H1 (cell line): ENCODE data around the gene GAS6. TPM values are rescaled to one million over a fixed set of nuclear protein-coding genes. Genes with fewer than 3 reads are reported as not detected.

Experiments
- CTCF ChIA-PET: fragments of 300-600 bp; sonication (Branson Sonifier 250); formaldehyde crosslinking; loops from one replicate; lab custom pipeline; 2021; ENCODE audit not compliant: partially characterized antibody; lab: Charles Lee
- POLR2A ChIA-PET: fragments of 300-600 bp; sonication (Branson Sonifier 250); formaldehyde crosslinking; loops from one replicate; lab custom pipeline; 2021; ENCODE audit warnings: inconsistent platforms; ENCODE audit not compliant: partially characterized antibody; lab: Charles Lee
- DNase-seq, 2 experiments: peaks; one replicate each; pipeline versions ENCODE4 v3.0.0 to v3.0.0-alpha.2; 2010 to 2022; ENCODE audit warnings: low spot score in 2 of 2, low read depth in 1 of 2, mixed read lengths in 1 of 2
- FAIRE-seq: peaks from 2 replicates; lab custom pipeline; 2011; peaks lifted over from hg19 to GRCh38; lab: Jason Lieb, UNC
- H2AFZ ChIP-seq: 2 replicates; pipeline ENCODE4 v1.8.1; 2012; ENCODE audit warnings: low read length, inconsistent platforms
- H2AK5ac ChIP-seq: 2 replicates; pipeline ENCODE4 v1.6.1; 2013; ENCODE audit warnings: low read depth, low read length
- H2BK120ac ChIP-seq: replicated peaks from 2 replicates; pipeline ENCODE3; 2013; ENCODE audit warnings: low read depth, low read length, inconsistent platforms
- H2BK12ac ChIP-seq: 2 replicates; pipeline ENCODE4 v1.6.1; 2013; ENCODE audit warnings: low read depth, low read length
- H2BK15ac ChIP-seq: 2 replicates; pipeline ENCODE4 v1.6.1; 2013; ENCODE audit warnings: low read length
- H2BK20ac ChIP-seq: 2 replicates; pipeline ENCODE4 v1.6.1; 2013; ENCODE audit warnings: low read length
- H2BK5ac ChIP-seq: 2 replicates; pipeline ENCODE4 v1.6.1; 2013; ENCODE audit warnings: low read depth, low read length
- H3K14ac ChIP-seq: 2 replicates; pipeline ENCODE4 v1.6.1; 2013; ENCODE audit warnings: inconsistent platforms; ENCODE audit not compliant: insufficient read length
- H3K18ac ChIP-seq: 2 replicates; pipeline ENCODE4 v1.6.1; 2013; ENCODE audit warnings: low read length; ENCODE audit errors: extremely low read depth
- H3K23ac ChIP-seq: 2 replicates; pipeline ENCODE4 v1.6.1; 2013; ENCODE audit warnings: inconsistent platforms; ENCODE audit not compliant: insufficient read length
- H3K23me2 ChIP-seq: 2 replicates; pipeline ENCODE4 v1.6.1; 2013; ENCODE audit warnings: low read depth, low read length
- H3K27ac ChIP-seq: 2 replicates; pipeline ENCODE4 v1.6.1; 2011; ENCODE audit warnings: low read depth, low read length, inconsistent platforms
- H3K27me3 ChIP-seq, 4 experiments: replicated peaks in 1 of 4; 1 replicate in 1 of 4; 2 replicates in 3 of 4; pipeline versions ENCODE4 v1.6.1 to v1.8.1; 2011 to 2013; ENCODE audit warnings: low read length in 3 of 4, mild to moderate bottlenecking in 3 of 4, inconsistent platforms in 2 of 4, mixed read lengths in 2 of 4, moderate library complexity in 1 of 4; ENCODE audit not compliant: control insufficient read depth in 3 of 4, insufficient read depth in 3 of 4; ENCODE audit errors: extremely low read depth in 1 of 4
- H3K36me3 ChIP-seq, 4 experiments: 2 replicates each; pipeline versions ENCODE4 v1.6.1 to v1.8.1; 2011 to 2013; ENCODE audit warnings: mild to moderate bottlenecking in 4 of 4, low read length in 3 of 4, moderate library complexity in 2 of 4, control low read depth in 1 of 4, inconsistent platforms in 1 of 4; ENCODE audit not compliant: insufficient read depth in 4 of 4, control insufficient read depth in 2 of 4
- H3K4ac ChIP-seq: replicated peaks from 2 replicates; pipeline ENCODE3; 2013; ENCODE audit warnings: low read length, low read depth, mixed read lengths, inconsistent platforms; ENCODE audit not compliant: insufficient read length
- H3K4me1 ChIP-seq, 4 experiments: replicated peaks in 1 of 4; 1 replicate in 1 of 4; 2 replicates in 3 of 4; pipeline versions ENCODE4 v1.6.1 to v1.8.1; 2011 to 2013; ENCODE audit warnings: low read length in 3 of 4, inconsistent platforms in 2 of 4, mixed read lengths in 1 of 4; ENCODE audit not compliant: insufficient read depth in 4 of 4, control insufficient read depth in 3 of 4
- H3K4me2 ChIP-seq, 2 experiments: 2 replicates each; pipeline versions ENCODE4 v1.6.1 to v1.8.1; 2011 to 2013; ENCODE audit warnings: low read depth in 2 of 2, low read length in 2 of 2, control low read depth in 1 of 2, inconsistent platforms in 1 of 2, mild to moderate bottlenecking in 1 of 2; ENCODE audit not compliant: insufficient read depth in 1 of 2
- H3K4me3 ChIP-seq, 4 experiments: fragments of 200-600, 300-600 bp in 1 of 4; sonication (generic), shearing (Covaris generic), sonication (Bioruptor Twin) in 1 of 4; 2 replicates each; pipeline versions ENCODE4 v1.5.1 to v1.8.1; 2011 to 2016; ENCODE audit warnings: low read length in 4 of 4, low read depth in 3 of 4, control low read depth in 2 of 4, inconsistent platforms in 2 of 4, mild to moderate bottlenecking in 2 of 4, mixed read lengths in 1 of 4, moderate library complexity in 1 of 4; ENCODE audit not compliant: insufficient read depth in 2 of 4; ENCODE audit errors: extremely low read depth in 1 of 4
- H3K56ac ChIP-seq: replicated peaks from 2 replicates; pipeline ENCODE3; 2013; ENCODE audit warnings: low read depth, mild to moderate bottlenecking, mixed read lengths, low read length, inconsistent platforms; ENCODE audit not compliant: insufficient read length
- H3K79me1 ChIP-seq: 2 replicates; pipeline ENCODE4 v1.6.1; 2013; ENCODE audit warnings: low read depth, low read length, control low read depth
- H3K79me2 ChIP-seq, 2 experiments: 2 replicates each; pipeline versions ENCODE4 v1.6.1 to v1.8.1; 2012 to 2013; ENCODE audit warnings: low read length in 2 of 2, mild to moderate bottlenecking in 2 of 2, inconsistent platforms in 1 of 2; ENCODE audit not compliant: insufficient read depth in 2 of 2, control insufficient read depth in 1 of 2
- H3K9ac ChIP-seq, 4 experiments: replicated peaks in 1 of 4; 1 replicate in 1 of 4; 2 replicates in 3 of 4; pipeline versions ENCODE4 v1.6.1 to v1.8.1; 2011 to 2013; ENCODE audit warnings: low read depth in 3 of 4, low read length in 3 of 4, control low read depth in 2 of 4, mild to moderate bottlenecking in 2 of 4, moderate library complexity in 2 of 4, inconsistent platforms in 1 of 4; ENCODE audit errors: extremely low read depth in 1 of 4
- H3K9me3 ChIP-seq, 2 experiments: 2 replicates each; pipeline versions ENCODE4 v1.6.1 to v1.8.1; 2012 to 2013; ENCODE audit warnings: mild to moderate bottlenecking in 2 of 2, moderate library complexity in 2 of 2, control low read depth in 1 of 2, inconsistent platforms in 1 of 2, low read depth in 1 of 2, low read length in 1 of 2, mixed read lengths in 1 of 2; ENCODE audit not compliant: insufficient read depth in 2 of 2
- H4K20me1 ChIP-seq, 2 experiments: replicated peaks in 1 of 2; 2 replicates each; pipeline versions ENCODE3 to v1.8.1; 2011 to 2013; ENCODE audit warnings: inconsistent platforms in 2 of 2, low read length in 2 of 2, mild to moderate bottlenecking in 1 of 2; ENCODE audit not compliant: insufficient read depth in 2 of 2, control insufficient read depth in 1 of 2
- H4K5ac ChIP-seq: 2 replicates; pipeline ENCODE4 v1.6.1; 2013; ENCODE audit warnings: low read length, low read depth, mixed read lengths, inconsistent platforms; ENCODE audit not compliant: insufficient read length
- H4K8ac ChIP-seq: 2 replicates; pipeline ENCODE4 v1.8.0; 2013; ENCODE audit warnings: mild to moderate bottlenecking, moderate library complexity, low read length, inconsistent platforms; ENCODE audit not compliant: insufficient read depth; ENCODE audit errors: extremely low read depth
- H4K91ac ChIP-seq: replicated peaks from 2 replicates; pipeline ENCODE3; 2013; ENCODE audit warnings: low read length, mixed read lengths, inconsistent platforms; ENCODE audit not compliant: insufficient read length
- HDAC2 ChIP-seq, 2 experiments: fragments of 300-600 bp in 1 of 2; sonication (generic) in 1 of 2; IDR thresholded peaks; 2 replicates each; pipeline ENCODE4 v1.6.1; 2011 to 2012; ENCODE audit warnings: low read depth in 2 of 2, low read length in 2 of 2, mild to moderate bottlenecking in 2 of 2, moderate library complexity in 2 of 2, borderline replicate concordance in 1 of 2, inconsistent platforms in 1 of 2
- KDM5A ChIP-seq: fragments of 200-600 bp; IDR thresholded peaks from 2 replicates; pipeline ENCODE4 v1.7.1; 2012; ENCODE audit warnings: mild to moderate bottlenecking, low read length, inconsistent platforms, mixed read lengths
- NRF1 ChIP-seq: IDR thresholded peaks from 2 replicates; pipeline ENCODE4 v1.6.1; 2011; ENCODE audit warnings: mild to moderate bottlenecking, low read depth, low read length, improper control_type of control experiment
- PHF8 ChIP-seq: fragments of 200-600 bp; sonication (generic); conservative IDR thresholded peaks from 2 replicates; pipeline ENCODE4 v1.7.1; 2012; ENCODE audit warnings: low read depth, mild to moderate bottlenecking, inconsistent platforms, low read length, moderate library complexity
- POLR2A ChIP-seq, 2 experiments: IDR thresholded peaks; 1 replicate in 1 of 2; 2 replicates in 1 of 2; pipeline ENCODE4 v1.6.1; 2011; ENCODE audit warnings: low read depth in 2 of 2, low read length in 2 of 2, mild to moderate bottlenecking in 2 of 2; ENCODE audit errors: control extremely low read depth in 1 of 2
- POU5F1 ChIP-seq: IDR thresholded peaks from 2 replicates; pipeline ENCODE4 v1.6.1; 2011; ENCODE audit warnings: low read depth, mild to moderate bottlenecking, low read length, moderate library complexity
- TAF1 ChIP-seq: IDR thresholded peaks from 2 replicates; pipeline ENCODE4 v1.6.1; 2011; ENCODE audit warnings: mild to moderate bottlenecking, low read depth, low read length
- WGBS, 2 experiments: shearing (Covaris generic) in 1 of 2; methylation state at CpG; one replicate each; pipeline versions ENCODE4 v1.1.6 to v1.1.7; 2013 to 2015; ENCODE audit warnings: low lambda C conversion rate in 2 of 2, mixed read lengths in 2 of 2, inconsistent platforms in 1 of 2, low coverage in 1 of 2, missing lambda C conversion rate in 1 of 2; ENCODE audit not compliant: insufficient replicate concordance in 2 of 2, insufficient coverage in 1 of 2, insufficient read length in 1 of 2; ENCODE audit errors: extremely low coverage in 1 of 2, missing lambda C conversion rate in 1 of 2; 5-methylcytosine and 5-hydroxymethylcytosine counted together
- polyA plus RNA-seq, 7 experiments: library from polyadenylated mRNA; depleted of rRNA in 3 of 7; stranded (reverse) in 5 of 7; unstranded in 2 of 7; fragments of >200 nt in 5 of 7; fragments of 200-250 nt in 2 of 7; gene quantifications; 1 replicate in 5 of 7; 2 replicates in 1 of 7; 4 replicates in 1 of 7; pipeline versions ENCODE4 v1.2.1 to v1.2.3, GENCODE V29; 2011 to 2013; ENCODE audit warnings: missing spikeins in 2 of 7, mixed read lengths in 2 of 7
- total RNA-seq: library from RNA; stranded (reverse); fragmentation: NEBNext Ultra II Directional; extraction: Animal tissue kit (Norgen Biotek cat#: 25700); gene quantifications from 2 replicates; pipeline ENCODE4 v1.2.1, GENCODE V29; 2021
- TF ChIP-seq, protein P1 (sequence below): IDR thresholded peaks from 2 replicates; pipeline ENCODE4 v1.6.1; 2012; ENCODE audit warnings: inconsistent platforms

GAS6 gene
- total and polyA plus RNA-seq, 2 of the 8 experiments (the other 6 are each of a cell fraction or from before 2014, with no cell fraction given), result 18.6 to 31.0 TPM

DNA sequence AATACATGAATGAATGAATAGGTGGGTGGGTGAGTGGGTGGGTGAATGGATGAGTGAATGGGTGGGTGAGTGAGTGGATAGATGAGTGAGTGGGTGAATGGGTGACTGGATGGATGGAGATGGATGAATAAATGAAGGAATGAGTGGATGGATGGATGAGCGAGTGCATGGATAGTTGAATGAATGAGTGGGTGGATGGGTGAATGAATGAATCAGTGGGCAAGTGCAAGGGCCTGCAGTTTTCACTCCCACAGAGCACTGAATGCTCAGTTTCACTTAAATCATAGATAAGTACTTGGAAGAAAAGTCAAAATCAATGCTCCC lies 12.4 kb downstream of the GAS6 start:
- Histone ChIP-seq H3K36me3 (no peaks in the 10 kb centered on the region), H3K27me3 (no peaks in the 10 kb centered on the region), H3K14ac (no peak overlapping the region), H4K5ac (no peak overlapping the region), H3K4ac (no peak overlapping the region), H3K79me2 (peaks cover 0 to 13% of the 10 kb centered on the region in 2 experiments; a peak in 1 of 4 replicates), H2BK120ac (no peak overlapping the region), H2BK5ac (no peak overlapping the region), H3K9ac (no peak overlapping the region), H3K18ac (no peak overlapping the region), H3K4me3 (no peak overlapping the region), H2AFZ (no peak overlapping the region), H2BK12ac (no peak overlapping the region), H4K8ac (no peak overlapping the region), H2BK15ac (no peak overlapping the region), H3K56ac (peak overlapping the region; percentile 88), H2AK5ac (no peak overlapping the region), H4K20me1 (peaks cover 0 to 8% of the 10 kb centered on the region in 2 experiments), H3K4me1 (peaks cover 0 to 15% (median 6%) of the 10 kb centered on the region in 4 experiments; a peak in 4 of 7 replicates), H3K9me3 (no peaks in the 10 kb centered on the region), H2BK20ac (no peak overlapping the region), H3K23ac (no peak overlapping the region), H3K4me2 (no peak overlapping the region), H3K79me1 (peaks cover under 1% of the 10 kb centered on the region; the same call in 1 of the 2 replicates), H3K27ac (no peak overlapping the region), H3K23me2 (peaks cover 7% of the 10 kb centered on the region; the same call in 1 of the 2 replicates), H4K91ac (no peak overlapping the region)
- CTCF ChIA-PET, result no interaction called here
- POLR2A ChIA-PET, result no interaction called here
- no peak for FAIRE-seq
- no peak for TF ChIP-seq NRF1
- no peak for TF ChIP-seq PHF8
- no peak for TF ChIP-seq POU5F1
- TF ChIP-seq TAF1, result no peak
- TF ChIP-seq KDM5A, result no peak
- no peak for TF ChIP-seq POLR2A (IDR thresholded peaks at IDR 0.05; ENCODE audit: control extremely low read depth in 1 of 2, low read depth in 2 of 2, low read length in 2 of 2)
- no peak for TF ChIP-seq HDAC2 (IDR thresholded peaks at IDR 0.05; ENCODE audit: borderline replicate concordance in 1 of 2, low read depth in 2 of 2, low read length in 2 of 2)
- TF ChIP-seq, protein P1, sequence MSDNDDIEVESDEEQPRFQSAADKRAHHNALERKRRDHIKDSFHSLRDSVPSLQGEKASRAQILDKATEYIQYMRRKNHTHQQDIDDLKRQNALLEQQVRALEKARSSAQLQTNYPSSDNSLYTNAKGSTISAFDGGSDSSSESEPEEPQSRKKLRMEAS, result no peak
- DNase-seq, result no peak
- 84 to 100% methylated on average over 1 of the region's 1 CpG for WGBS, 2 experiments
